Measurements from ENCODE around the gene CALHM4.

The CALHM4 gene

GRCh38 chr6:116562614-116563013 lies 9.1 kb downstream of the CALHM4 start:
- Histone ChIP-seq H3K79me2 (ENCODE audit: insufficient read depth, low read length) (no peaks in the 10 kb centered on the region), H3K9me3 (ENCODE audit: insufficient read depth, low read length) (no peaks in the 10 kb centered on the region), H3K9ac (ENCODE audit: low read length) (no peak overlapping the region), H3K9me2 (replicated peaks; ENCODE audit: insufficient read depth, low read length) (no peaks in the 10 kb centered on the region), H3K36me3 (ENCODE audit: low read length) (no peaks in the 10 kb centered on the region), H4K20me1 (ENCODE audit: low read depth, low read length) (no peaks in the 10 kb centered on the region), H3K4me3 (ENCODE audit: insufficient read depth, low read length, poor library complexity, severe bottlenecking) (no peak overlapping the region), H3K27me3 (ENCODE audit: low read length) (no peaks in the 10 kb centered on the region), H3K27ac (ENCODE audit: low read depth, low read length) (no peak overlapping the region), H2AFZ (ENCODE audit: low read depth, low read length, severe bottlenecking) (no peak overlapping the region), H3K4me2 (ENCODE audit: low read depth, low read length, poor library complexity, severe bottlenecking) (no peak overlapping the region), H3F3A (ENCODE audit: insufficient read depth) (no peaks in the 10 kb centered on the region)
- TF ChIP-seq EZH2phosphoT487 (conservative IDR thresholded peaks at IDR 0.05; ENCODE audit: low read length) (no peak), CTCF (IDR thresholded peaks at IDR 0.05; ENCODE audit: insufficient read depth, low read length, poor library complexity, severe bottlenecking) (no peak)

- no peaks in the 10 kb centered on the region for H3K36me3 ChIP-seq (ENCODE audit: low read length)
- TF ChIP-seq EZH2phosphoT487 (conservative IDR thresholded peaks at IDR 0.05; ENCODE audit: low read length) = no peak
- no peak for TF ChIP-seq CTCF (IDR thresholded peaks at IDR 0.05; ENCODE audit: insufficient read depth, low read length, poor library complexity, severe bottlenecking)
- no peak overlapping the region for H2AFZ ChIP-seq (ENCODE audit: low read depth, low read length, severe bottlenecking)
Measured at GRCh38 chr6:116563830-116564229, 10.3 kb downstream of the CALHM4 start.

GRCh38 chr6:116564311-116564710 lies 10.8 kb downstream of the CALHM4 start:
- Histone ChIP-seq H2AFZ (ENCODE audit: low read depth, low read length, severe bottlenecking) (no peak overlapping the region), H3K4me2 (ENCODE audit: low read depth, low read length, poor library complexity, severe bottlenecking) (no peak overlapping the region), H3K27ac (ENCODE audit: low read depth, low read length) (no peak overlapping the region), H3K27me3 (ENCODE audit: low read length) (no peaks in the 10 kb centered on the region), H3K79me2 (ENCODE audit: insufficient read depth, low read length) (no peaks in the 10 kb centered on the region), H3K36me3 (ENCODE audit: low read length) (no peaks in the 10 kb centered on the region), H3K4me3 (ENCODE audit: insufficient read depth, low read length, poor library complexity, severe bottlenecking) (no peak overlapping the region), H4K20me1 (ENCODE audit: low read depth, low read length) (no peaks in the 10 kb centered on the region), H3K9ac (ENCODE audit: low read length) (no peak overlapping the region), H3K9me3 (ENCODE audit: insufficient read depth, low read length) (no peaks in the 10 kb centered on the region), H3K9me2 (replicated peaks; ENCODE audit: insufficient read depth, low read length) (no peaks in the 10 kb centered on the region), H3F3A (ENCODE audit: insufficient read depth) (no peaks in the 10 kb centered on the region)
- TF ChIP-seq CTCF (IDR thresholded peaks at IDR 0.05; ENCODE audit: insufficient read depth, low read length, poor library complexity, severe bottlenecking) (no peak), EZH2phosphoT487 (conservative IDR thresholded peaks at IDR 0.05; ENCODE audit: low read length) (no peak)

More at GRCh38 chr6:116563830-116564229, 10.3 kb downstream of the CALHM4 start:
- Histone ChIP-seq H4K20me1 (ENCODE audit: low read depth, low read length) (no peaks in the 10 kb centered on the region), H3K27me3 (ENCODE audit: low read length) (no peaks in the 10 kb centered on the region), H3K9me2 (replicated peaks; ENCODE audit: insufficient read depth, low read length) (no peaks in the 10 kb centered on the region), H3K4me3 (ENCODE audit: insufficient read depth, low read length, poor library complexity, severe bottlenecking) (no peak overlapping the region), H3K4me2 (ENCODE audit: low read depth, low read length, poor library complexity, severe bottlenecking) (no peak overlapping the region), H3K9ac (ENCODE audit: low read length) (no peak overlapping the region), H3K27ac (ENCODE audit: low read depth, low read length) (no peak overlapping the region), H3K79me2 (ENCODE audit: insufficient read depth, low read length) (no peaks in the 10 kb centered on the region), H3F3A (ENCODE audit: insufficient read depth) (no peaks in the 10 kb centered on the region), H3K9me3 (ENCODE audit: insufficient read depth, low read length) (no peaks in the 10 kb centered on the region)

Measured in SU-DHL-6 (cell line).